ENCODE data around the gene NACC2.

DNA sequence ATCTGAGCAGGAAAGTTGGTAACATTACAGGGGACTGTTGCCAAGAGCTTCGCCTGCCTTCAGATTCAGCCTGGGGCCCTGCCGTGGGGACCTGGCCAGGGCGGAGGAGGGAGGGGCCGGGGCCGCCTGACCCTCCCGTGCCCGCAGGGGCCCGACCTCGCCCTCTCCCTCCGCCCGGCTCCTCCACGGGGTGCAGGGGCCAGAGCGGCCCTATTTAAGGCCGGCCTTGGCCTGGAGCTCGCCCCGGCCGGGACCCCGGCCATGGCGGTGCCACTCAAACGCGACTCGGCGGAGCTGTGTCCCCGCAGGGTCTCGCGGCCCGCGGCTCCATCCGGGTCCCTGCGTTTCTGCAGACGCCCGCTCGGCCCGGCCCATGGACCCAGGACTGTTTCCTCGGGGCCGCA is 22.8 kb upstream of the NACC2 start:
- TF ChIP-seq, protein P1, sequence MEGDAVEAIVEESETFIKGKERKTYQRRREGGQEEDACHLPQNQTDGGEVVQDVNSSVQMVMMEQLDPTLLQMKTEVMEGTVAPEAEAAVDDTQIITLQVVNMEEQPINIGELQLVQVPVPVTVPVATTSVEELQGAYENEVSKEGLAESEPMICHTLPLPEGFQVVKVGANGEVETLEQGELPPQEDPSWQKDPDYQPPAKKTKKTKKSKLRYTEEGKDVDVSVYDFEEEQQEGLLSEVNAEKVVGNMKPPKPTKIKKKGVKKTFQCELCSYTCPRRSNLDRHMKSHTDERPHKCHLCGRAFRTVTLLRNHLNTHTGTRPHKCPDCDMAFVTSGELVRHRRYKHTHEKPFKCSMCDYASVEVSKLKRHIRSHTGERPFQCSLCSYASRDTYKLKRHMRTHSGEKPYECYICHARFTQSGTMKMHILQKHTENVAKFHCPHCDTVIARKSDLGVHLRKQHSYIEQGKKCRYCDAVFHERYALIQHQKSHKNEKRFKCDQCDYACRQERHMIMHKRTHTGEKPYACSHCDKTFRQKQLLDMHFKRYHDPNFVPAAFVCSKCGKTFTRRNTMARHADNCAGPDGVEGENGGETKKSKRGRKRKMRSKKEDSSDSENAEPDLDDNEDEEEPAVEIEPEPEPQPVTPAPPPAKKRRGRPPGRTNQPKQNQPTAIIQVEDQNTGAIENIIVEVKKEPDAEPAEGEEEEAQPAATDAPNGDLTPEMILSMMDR (IDR thresholded peaks at IDR 0.05): no peak
- TF ChIP-seq POLR2AphosphoS5 (IDR thresholded peaks at IDR 0.05): peak in 2 of 3 donors; percentile 6 to 57
- TF ChIP-seq POLR2A (IDR thresholded peaks at IDR 0.05): peak; percentile 41
